Osteocyte (in vitro differentiated cells): ENCODE results near the gene GAS2L2. TPM values are rescaled to one million over a fixed set of nuclear protein-coding genes. Genes with fewer than 3 reads are reported as not detected.

Experiments used
- DNase-seq: peaks from one replicate; pipeline ENCODE4 v3.0.0; 2021; ENCODE audit warnings: mixed read lengths; ENCODE audit not compliant: unreplicated experiment; ENCODE audit errors: extremely low spot score
- H3K27ac Mint-ChIP-seq: one replicate; pipeline ENCODE4 v1.8.0; 2021; ENCODE audit warnings: mild to moderate bottlenecking, mixed read lengths; ENCODE audit not compliant: unreplicated experiment
- H3K27me3 Mint-ChIP-seq: one replicate; pipeline ENCODE4 v1.8.0; 2021; ENCODE audit warnings: mixed read lengths; ENCODE audit not compliant: unreplicated experiment
- H3K36me3 Mint-ChIP-seq: one replicate; pipeline ENCODE4 v1.8.0; 2021; ENCODE audit warnings: mixed read lengths; ENCODE audit not compliant: unreplicated experiment
- H3K4me1 Mint-ChIP-seq: one replicate; pipeline ENCODE4 v1.8.0; 2021; ENCODE audit warnings: mixed read lengths; ENCODE audit not compliant: unreplicated experiment
- H3K4me3 Mint-ChIP-seq: one replicate; pipeline ENCODE4 v1.8.0; 2021; ENCODE audit warnings: mild to moderate bottlenecking, moderate library complexity, mixed read lengths; ENCODE audit not compliant: unreplicated experiment
- H3K9me3 Mint-ChIP-seq: one replicate; pipeline ENCODE4 v1.8.0; 2021; ENCODE audit warnings: mixed read lengths; ENCODE audit not compliant: unreplicated experiment
- total RNA-seq: library from RNA; stranded (reverse); gene quantifications from 2 replicates; pipeline ENCODE4 v1.2.1, GENCODE V29; 2021
- TF ChIP-seq, protein P1 (sequence below): fragments of 200-600 bp; sonication (generic); IDR thresholded peaks from 2 replicates; pipeline ENCODE4 v1.5.0; 2021; ENCODE audit warnings: antibody characterized with exemption, mild to moderate bottlenecking, moderate library complexity

Gene GAS2L2
- total RNA-seq, 1 donor from 2014 or later, result not detected

DNA sequence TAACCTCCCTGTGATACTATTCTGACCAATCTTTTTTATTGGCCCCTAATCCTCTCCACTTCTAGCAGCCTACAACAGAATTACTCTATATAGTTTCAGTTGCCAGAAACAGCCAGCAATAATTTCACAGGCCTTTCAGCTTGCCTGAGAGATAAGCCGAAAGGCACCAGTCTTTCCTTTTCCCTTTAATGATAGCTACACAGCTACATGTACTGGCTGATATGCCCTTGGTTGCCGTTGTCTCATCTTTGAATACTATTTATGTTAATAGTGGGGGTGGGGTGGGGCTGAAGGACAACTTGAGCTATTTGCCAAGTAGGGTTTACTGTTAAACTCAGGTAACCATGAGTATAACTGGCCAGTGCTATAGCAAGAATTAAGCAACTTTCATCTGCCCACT, 57.4 kb downstream of the GAS2L2 start:
- no peaks in the 10 kb centered on the region for H3K27me3 Mint-ChIP-seq
- no peak overlapping the region for H3K4me3 Mint-ChIP-seq
- H3K4me1 Mint-ChIP-seq, result peaks cover 18% of the 10 kb centered on the region
- H3K27ac Mint-ChIP-seq, result no peak overlapping the region
- TF ChIP-seq, protein P1, sequence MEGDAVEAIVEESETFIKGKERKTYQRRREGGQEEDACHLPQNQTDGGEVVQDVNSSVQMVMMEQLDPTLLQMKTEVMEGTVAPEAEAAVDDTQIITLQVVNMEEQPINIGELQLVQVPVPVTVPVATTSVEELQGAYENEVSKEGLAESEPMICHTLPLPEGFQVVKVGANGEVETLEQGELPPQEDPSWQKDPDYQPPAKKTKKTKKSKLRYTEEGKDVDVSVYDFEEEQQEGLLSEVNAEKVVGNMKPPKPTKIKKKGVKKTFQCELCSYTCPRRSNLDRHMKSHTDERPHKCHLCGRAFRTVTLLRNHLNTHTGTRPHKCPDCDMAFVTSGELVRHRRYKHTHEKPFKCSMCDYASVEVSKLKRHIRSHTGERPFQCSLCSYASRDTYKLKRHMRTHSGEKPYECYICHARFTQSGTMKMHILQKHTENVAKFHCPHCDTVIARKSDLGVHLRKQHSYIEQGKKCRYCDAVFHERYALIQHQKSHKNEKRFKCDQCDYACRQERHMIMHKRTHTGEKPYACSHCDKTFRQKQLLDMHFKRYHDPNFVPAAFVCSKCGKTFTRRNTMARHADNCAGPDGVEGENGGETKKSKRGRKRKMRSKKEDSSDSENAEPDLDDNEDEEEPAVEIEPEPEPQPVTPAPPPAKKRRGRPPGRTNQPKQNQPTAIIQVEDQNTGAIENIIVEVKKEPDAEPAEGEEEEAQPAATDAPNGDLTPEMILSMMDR, result no peak
- no peak for DNase-seq
- peaks cover 20% of the 10 kb centered on the region for H3K36me3 Mint-ChIP-seq
- H3K9me3 Mint-ChIP-seq, result no peaks in the 10 kb centered on the region

DNA sequence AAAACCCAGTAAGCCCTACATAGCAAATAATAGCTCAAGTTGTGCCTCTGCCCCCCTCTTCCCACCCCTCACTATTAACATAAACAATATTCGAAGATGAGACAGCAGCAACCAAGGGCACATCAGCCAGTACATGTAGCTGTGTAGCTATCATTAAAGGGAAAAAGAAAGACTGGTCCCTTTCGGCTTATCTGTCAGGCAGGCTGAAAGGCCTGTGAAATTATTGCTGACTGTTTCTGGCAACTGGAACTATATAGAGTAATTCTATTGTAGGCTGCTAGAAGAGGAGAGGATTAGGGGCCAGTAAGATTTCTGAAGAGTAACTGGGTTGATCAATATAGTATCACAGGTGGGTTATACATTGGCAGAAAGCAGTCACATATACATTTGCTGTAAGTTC, 58.1 kb downstream of the GAS2L2 start:
- Mint-ChIP-seq H3K27ac (no peak overlapping the region), H3K27me3 (no peaks in the 10 kb centered on the region), H3K4me3 (no peak overlapping the region), H3K9me3 (peaks cover 3% of the 10 kb centered on the region), H3K4me1 (peaks cover 18% of the 10 kb centered on the region), H3K36me3 (peaks cover 26% of the 10 kb centered on the region)
- TF ChIP-seq, protein P1, result no peak
- no peak for DNase-seq

Other genes starting within 250 kb of the GAS2L2 start
- gene SLFN12L, start 215.6 kb downstream of the GAS2L2 start, total RNA-seq, result not detected in 2 replicates
- gene SLFN14, start 192.4 kb downstream of the GAS2L2 start, total RNA-seq, result not detected in 2 replicates
- gene PEX12, start 174.7 kb downstream of the GAS2L2 start, total RNA-seq, result 6.9 and 7.0 TPM in 2 replicates
- gene AP2B1, start 165.9 kb downstream of the GAS2L2 start, total RNA-seq, result 201 and 208 TPM in 2 replicates
- 15.6 and 16.2 TPM in 2 replicates for gene RASL10B, start 21.6 kb downstream of the GAS2L2 start, total RNA-seq
- not detected in 2 replicates for gene C17orf50, start 7.6 kb upstream of the GAS2L2 start, total RNA-seq
- gene MMP28, start 42.4 kb upstream of the GAS2L2 start, total RNA-seq, result 0.73 and 0.75 TPM in 2 replicates
- gene TAF15, start 56.2 kb upstream of the GAS2L2 start, total RNA-seq, result 157 and 170 TPM in 2 replicates
- gene HEATR9, start 115.7 kb upstream of the GAS2L2 start, total RNA-seq, result not detected in 2 replicates
- gene CCL5, start 127.1 kb upstream of the GAS2L2 start, total RNA-seq, result not detected in 2 replicates
- gene RDM1, start 177.5 kb upstream of the GAS2L2 start, total RNA-seq, result 0.35 TPM in 1 of 2 replicates, not detected in the other
- not detected in 2 replicates for gene LYZL6, start 190.5 kb upstream of the GAS2L2 start, total RNA-seq
- gene CCL16, start 228.3 kb upstream of the GAS2L2 start, total RNA-seq, result not detected in 2 replicates
- gene CCL14, start 233.5 kb upstream of the GAS2L2 start, total RNA-seq, result not detected in 2 replicates
- not detected in 2 replicates for gene CCL15, start 248.3 kb upstream of the GAS2L2 start, total RNA-seq